Panc1 (cell line): ENCODE measurements around the gene KRTAP9-4. TPM values are rescaled to one million over a fixed set of nuclear protein-coding genes. Genes with fewer than 3 reads are reported as not detected.

Source experiments
- ATAC-seq: fragments of 200-7000 bp; cut with Tn5 transposase; 2 replicates; pipeline ENCODE4 v1.9.1; 2020; ENCODE audit warnings: mild to moderate bottlenecking, moderate library complexity
- BruUV-seq: library from RNA; stranded (reverse); fragments of 400-500 nt; replicated peaks from 2 replicates; lab custom pipeline; 2021; lab: Mats Ljungman, UMichigan
- CTCF ChIA-PET: fragments of 300-600 bp; sonication (Branson Sonifier 250); formaldehyde crosslinking; loops from one replicate; lab custom pipeline; 2022; ENCODE audit warnings: antibody characterized with exemption; lab: Charles Lee
- POLR2A ChIA-PET: fragments of 300-600 bp; sonication (Branson Sonifier 250); formaldehyde crosslinking; loops from one replicate; lab custom pipeline; 2022; ENCODE audit warnings: antibody characterized with exemption; lab: Charles Lee
- DNase-seq: peaks from one replicate; pipeline ENCODE4 v3.0.0-alpha.2; 2010; ENCODE audit warnings: low read depth, low spot score
- H3K27ac ChIP-seq: 2 replicates; pipeline ENCODE4 v1.5.1; 2011; ENCODE audit warnings: mild to moderate bottlenecking, low read length, inconsistent platforms
- H3K27me3 ChIP-seq: fragments of 200-500 bp; sonication (Bioruptor generic); 2 replicates; pipeline ENCODE4 v1.6.0; 2014; ENCODE audit warnings: low read length, inconsistent platforms; ENCODE audit not compliant: control insufficient read depth, insufficient read depth
- H3K36me3 ChIP-seq: fragments of 200-500 bp; sonication (Bioruptor generic); 2 replicates; pipeline ENCODE4 v1.5.1; 2014; ENCODE audit warnings: inconsistent platforms, mild to moderate bottlenecking, low read length, moderate library complexity; ENCODE audit not compliant: control insufficient read depth, insufficient read depth
- H3K4me1 ChIP-seq: 2 replicates; pipeline ENCODE4 v1.5.1; 2011; ENCODE audit warnings: inconsistent platforms, mild to moderate bottlenecking, low read length, moderate library complexity; ENCODE audit not compliant: control insufficient read depth, insufficient read depth
- H3K4me3 ChIP-seq, 2 experiments: 2 replicates each; pipeline ENCODE4 v1.5.1; 2011 to 2012; ENCODE audit warnings: low read depth in 2 of 2, low read length in 2 of 2, mild to moderate bottlenecking in 2 of 2, inconsistent platforms in 1 of 2, moderate library complexity in 1 of 2
- H3K9me3 ChIP-seq: fragments of 200-500 bp; sonication (Bioruptor generic); 2 replicates; pipeline ENCODE4 v1.5.1; 2014; ENCODE audit warnings: low read depth, mild to moderate bottlenecking, inconsistent platforms, low read length, moderate library complexity; ENCODE audit not compliant: control insufficient read depth, insufficient read depth
- POLR2AphosphoS5 ChIP-seq: IDR thresholded peaks from 2 replicates; pipeline ENCODE4 v1.6.1; 2012; ENCODE audit warnings: mild to moderate bottlenecking, low read depth, low read length, moderate library complexity
- REST ChIP-seq, 2 experiments: IDR thresholded peaks; 2 replicates each; pipeline ENCODE4 v1.6.1; 2011 to 2012; ENCODE audit warnings: low read depth in 2 of 2, control low read depth in 1 of 2, low read length in 1 of 2, mild to moderate bottlenecking in 1 of 2, moderate library complexity in 1 of 2; ENCODE audit not compliant: insufficient read depth in 1 of 2
- SIN3A ChIP-seq: IDR thresholded peaks from 2 replicates; pipeline ENCODE4 v1.6.1; 2012; ENCODE audit warnings: low read depth, mild to moderate bottlenecking, low read length, moderate library complexity, borderline replicate concordance; ENCODE audit not compliant: insufficient read depth
- TCF7L2 ChIP-seq: IDR thresholded peaks from 2 replicates; pipeline ENCODE4 v1.6.1; 2011; ENCODE audit warnings: mild to moderate bottlenecking, low read depth, low read length, inconsistent platforms
- in situ Hi-C: cut with HindIII; loops from 2 replicates; pipeline ENCODE4 v1.10.0; 2016; ENCODE audit warnings: low sequenced_read_pairs, low pct_unique_long_range_greater_than_20kb
- intact Hi-C: fragments of 100-400 bp; cut with micrococcal nuclease; formaldehyde crosslinking; loops from one replicate; pipeline ENCODE4 v1.10.0; 2022; ENCODE audit not compliant: unreplicated experiment
- total RNA-seq: library from RNA; stranded (reverse); gene quantifications from one replicate; pipeline ENCODE4 v1.2.1, GENCODE V29; 2021; ENCODE audit not compliant: unreplicated experiment
- TF ChIP-seq, protein P1 (sequence below): fragments of 450-650 bp; IDR thresholded peaks from 2 replicates; pipeline ENCODE4 v1.5.1; 2017; ENCODE audit warnings: mild to moderate bottlenecking

Gene KRTAP9-4
- total RNA-seq, 1 experiment from 2014 or later = not detected

DNA sequence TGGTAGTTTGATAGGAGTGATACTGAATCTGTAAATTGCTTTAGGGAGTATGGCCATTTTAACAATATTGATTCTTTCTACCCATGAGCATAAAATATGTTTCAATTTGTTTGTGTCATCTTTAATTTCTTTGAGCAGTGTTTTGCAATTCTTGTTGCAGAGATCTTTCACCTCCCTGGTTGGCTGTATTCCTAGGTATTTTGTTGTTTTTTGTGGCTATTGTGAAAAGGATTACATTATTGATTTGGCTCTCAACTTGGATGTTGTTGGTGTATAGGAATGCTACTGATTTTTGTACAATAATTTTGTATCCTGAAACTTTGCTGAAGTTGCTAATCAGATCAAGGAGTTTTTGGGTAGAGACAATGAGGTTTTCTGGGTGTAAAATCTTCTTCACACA is 8.9 kb downstream of the KRTAP9-4 start:
- H3K4me3 ChIP-seq = no peak overlapping the region
- no peak overlapping the region for H3K27ac ChIP-seq
- in situ Hi-C loops = no loop called here
- intact Hi-C loops = no loop called here
- no peaks in the 10 kb centered on the region for H3K9me3 ChIP-seq
- no TSS peak for BruUV-seq
- ChIA-PET CTCF (no interaction called here), POLR2A (no interaction called here)
- TF ChIP-seq REST (IDR thresholded peaks at IDR 0.05; ENCODE audit: insufficient read depth in 1 of 2, low read depth in 2 of 2, low read length in 1 of 2) (no peak), SIN3A (no peak), TCF7L2 (no peak), POLR2AphosphoS5 (no peak)
- TF ChIP-seq, protein P1, sequence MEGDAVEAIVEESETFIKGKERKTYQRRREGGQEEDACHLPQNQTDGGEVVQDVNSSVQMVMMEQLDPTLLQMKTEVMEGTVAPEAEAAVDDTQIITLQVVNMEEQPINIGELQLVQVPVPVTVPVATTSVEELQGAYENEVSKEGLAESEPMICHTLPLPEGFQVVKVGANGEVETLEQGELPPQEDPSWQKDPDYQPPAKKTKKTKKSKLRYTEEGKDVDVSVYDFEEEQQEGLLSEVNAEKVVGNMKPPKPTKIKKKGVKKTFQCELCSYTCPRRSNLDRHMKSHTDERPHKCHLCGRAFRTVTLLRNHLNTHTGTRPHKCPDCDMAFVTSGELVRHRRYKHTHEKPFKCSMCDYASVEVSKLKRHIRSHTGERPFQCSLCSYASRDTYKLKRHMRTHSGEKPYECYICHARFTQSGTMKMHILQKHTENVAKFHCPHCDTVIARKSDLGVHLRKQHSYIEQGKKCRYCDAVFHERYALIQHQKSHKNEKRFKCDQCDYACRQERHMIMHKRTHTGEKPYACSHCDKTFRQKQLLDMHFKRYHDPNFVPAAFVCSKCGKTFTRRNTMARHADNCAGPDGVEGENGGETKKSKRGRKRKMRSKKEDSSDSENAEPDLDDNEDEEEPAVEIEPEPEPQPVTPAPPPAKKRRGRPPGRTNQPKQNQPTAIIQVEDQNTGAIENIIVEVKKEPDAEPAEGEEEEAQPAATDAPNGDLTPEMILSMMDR = no peak
- ATAC-seq (no peak), DNase-seq (no peak)
- H3K36me3 ChIP-seq = no peaks in the 10 kb centered on the region
- H3K4me1 ChIP-seq = no peaks in the 10 kb centered on the region
- H3K27me3 ChIP-seq = peaks cover 18% of the 10 kb centered on the region

- no TSS peak for BruUV-seq
- no peaks in the 10 kb centered on the region for H3K9me3 ChIP-seq
- TF ChIP-seq, protein P1 = no peak
- no peak for TF ChIP-seq SIN3A
- TF ChIP-seq REST (IDR thresholded peaks at IDR 0.05; ENCODE audit: insufficient read depth in 1 of 2, low read depth in 2 of 2, low read length in 1 of 2) = no peak
- no peak for TF ChIP-seq TCF7L2
- TF ChIP-seq POLR2AphosphoS5 = no peak
- ATAC-seq = no peak
- intact Hi-C loops = no loop called here
- H3K27me3 ChIP-seq = peaks cover 15% of the 10 kb centered on the region
- no peaks in the 10 kb centered on the region for H3K4me1 ChIP-seq
- no peak for DNase-seq
- H3K36me3 ChIP-seq = no peaks in the 10 kb centered on the region
- in situ Hi-C loops = no loop called here
- ChIA-PET CTCF (no interaction called here), POLR2A (no interaction called here)
- H3K27ac ChIP-seq = no peak overlapping the region
- H3K4me3 ChIP-seq = no peak overlapping the region
These were observed 13.7 kb downstream of the KRTAP9-4 start for GRCh38 chr17:41263212-41263611.
